OCI-LY7 (cell line): ENCODE measurements around the gene CFAP61. TPM values are rescaled to one million over a fixed set of nuclear protein-coding genes. Genes with fewer than 3 reads are reported as not detected.

Experiments used
- BruUV-seq: library from RNA; stranded (reverse); fragments of 400-500 nt; replicated peaks from 2 replicates; lab custom pipeline; 2021; lab: Mats Ljungman, UMichigan
- CTCF ChIA-PET: fragments of 300-600 bp; sonication (Branson Sonifier 250); formaldehyde crosslinking; loops from one replicate; lab custom pipeline; 2022; ENCODE audit warnings: antibody characterized with exemption; ENCODE audit not compliant: unreplicated experiment; lab: Charles Lee
- POLR2A ChIA-PET: fragments of 300-600 bp; sonication (Branson Sonifier 250); formaldehyde crosslinking; loops from one replicate; lab custom pipeline; 2022; ENCODE audit warnings: antibody characterized with exemption; lab: Charles Lee
- DNase-seq: peaks from one replicate; pipeline ENCODE4 v3.0.0-alpha.2; 2015; ENCODE audit warnings: low spot score
- H2AFZ ChIP-seq: fragments of 200-600 bp; sonication (generic), shearing (Covaris generic); 2 replicates; pipeline ENCODE4 v1.6.1; 2014; ENCODE audit warnings: mild to moderate bottlenecking, antibody characterized with exemption, low read length, moderate library complexity
- H3K27ac ChIP-seq: fragments of 200-600 bp; sonication (generic); 2 replicates; pipeline ENCODE4 v1.5.1; 2014; ENCODE audit warnings: mixed run types, low read depth, mild to moderate bottlenecking, moderate library complexity, low read length, inconsistent platforms; ENCODE audit not compliant: poor library complexity, severe bottlenecking
- H3K36me3 ChIP-seq: fragments of 200-600 bp; sonication (generic); 2 replicates; pipeline ENCODE4 v1.6.1; 2014; ENCODE audit warnings: mild to moderate bottlenecking, antibody characterized with exemption, low read length, moderate library complexity, mixed read lengths; ENCODE audit not compliant: insufficient read depth
- H3K4me1 ChIP-seq: fragments of 200-600 bp; sonication (generic); 2 replicates; pipeline ENCODE4 v1.5.1; 2014; ENCODE audit warnings: mild to moderate bottlenecking, low read length; ENCODE audit not compliant: insufficient read depth, poor library complexity, severe bottlenecking
- H3K4me2 ChIP-seq: fragments of 200-600 bp; sonication (generic); 2 replicates; pipeline ENCODE4 v1.6.1; 2014; ENCODE audit warnings: mild to moderate bottlenecking, low read length
- H3K4me3 ChIP-seq: fragments of 200-600 bp; sonication (generic); 2 replicates; pipeline ENCODE4 v1.5.1; 2014; ENCODE audit warnings: mild to moderate bottlenecking, low read depth, low read length; ENCODE audit not compliant: poor library complexity, severe bottlenecking
- H3K79me2 ChIP-seq: fragments of 200-600 bp; sonication (generic); 2 replicates; pipeline ENCODE4 v1.6.1; 2016; ENCODE audit warnings: low read depth, mild to moderate bottlenecking, low read length, moderate library complexity, mixed read lengths; ENCODE audit not compliant: insufficient read depth
- H3K9me2 ChIP-seq: fragments of 200-600 bp; sonication (generic); 2 replicates; pipeline ENCODE4 v1.6.1; 2016; ENCODE audit warnings: mild to moderate bottlenecking, low read length, mixed read lengths; ENCODE audit not compliant: insufficient read depth
- H3K9me3 ChIP-seq: fragments of 200-600 bp; sonication (generic); 2 replicates; pipeline ENCODE4 v1.6.1; 2014; ENCODE audit warnings: mild to moderate bottlenecking, mixed run types, low read length, mixed read lengths
- H4K20me1 ChIP-seq: fragments of 200-600 bp; sonication (generic); 2 replicates; pipeline ENCODE4 v1.6.1; 2014; ENCODE audit warnings: mild to moderate bottlenecking, antibody characterized with exemption, low read length, moderate library complexity, mixed read lengths; ENCODE audit not compliant: insufficient read depth
- EZH2phosphoT487 ChIP-seq: fragments of 200-600 bp; sonication (generic); IDR thresholded peaks from 2 replicates; pipeline ENCODE4 v1.6.1; 2018; ENCODE audit warnings: low read depth, borderline replicate concordance, mild to moderate bottlenecking, mixed run types, antibody characterized with exemption, low read length, moderate library complexity, mixed read lengths
- intact Hi-C: fragments of 100-400 bp; cut with micrococcal nuclease; formaldehyde crosslinking; loops from one replicate; pipeline ENCODE4 v1.10.0; 2022; ENCODE audit not compliant: unreplicated experiment
- total RNA-seq, 2 experiments: library from RNA; depleted of rRNA in 1 of 2; stranded (reverse); fragments of >200 nt in 1 of 2; shearing (Covaris generic) in 1 of 2; gene quantifications; 2 replicates each; pipeline ENCODE4 v1.2.3, GENCODE V29; 2014 to 2022
- TF ChIP-seq, protein P1 (sequence below): fragments of 200-600 bp; sonication (generic); conservative IDR thresholded peaks from 2 replicates; pipeline ENCODE4 v1.5.1; 2014; ENCODE audit warnings: mild to moderate bottlenecking, antibody characterized with exemption, low read length, moderate library complexity, mixed read lengths

The CFAP61 gene
- total RNA-seq, 2 experiments from 2014 or later, result 0.06 TPM; not detected in 1

DNA sequence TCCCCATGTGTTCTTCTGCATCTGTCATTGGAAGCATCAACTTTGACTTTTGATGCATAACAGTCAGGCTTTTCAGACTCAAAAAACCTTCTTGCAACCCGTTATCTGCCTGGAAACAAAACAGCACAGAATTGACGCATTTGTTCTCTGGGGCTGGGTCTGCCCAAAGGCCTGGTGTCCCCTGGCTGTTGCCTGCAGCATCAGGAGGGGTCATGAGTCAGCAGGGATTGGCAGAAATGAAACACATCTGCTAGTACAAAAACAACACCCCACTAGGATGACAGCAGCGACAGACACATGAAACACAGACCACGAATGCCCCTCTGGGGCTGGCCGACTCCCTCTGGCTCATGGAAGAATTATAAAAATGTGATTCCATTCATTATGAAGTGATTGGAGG is 158.0 kb downstream of the CFAP61 start:
- intact Hi-C loops, result no loop called here
- H3K36me3 ChIP-seq, result no peaks in the 10 kb centered on the region
- no peaks in the 10 kb centered on the region for H3K4me1 ChIP-seq
- TF ChIP-seq EZH2phosphoT487, result no peak
- TF ChIP-seq, protein P1, sequence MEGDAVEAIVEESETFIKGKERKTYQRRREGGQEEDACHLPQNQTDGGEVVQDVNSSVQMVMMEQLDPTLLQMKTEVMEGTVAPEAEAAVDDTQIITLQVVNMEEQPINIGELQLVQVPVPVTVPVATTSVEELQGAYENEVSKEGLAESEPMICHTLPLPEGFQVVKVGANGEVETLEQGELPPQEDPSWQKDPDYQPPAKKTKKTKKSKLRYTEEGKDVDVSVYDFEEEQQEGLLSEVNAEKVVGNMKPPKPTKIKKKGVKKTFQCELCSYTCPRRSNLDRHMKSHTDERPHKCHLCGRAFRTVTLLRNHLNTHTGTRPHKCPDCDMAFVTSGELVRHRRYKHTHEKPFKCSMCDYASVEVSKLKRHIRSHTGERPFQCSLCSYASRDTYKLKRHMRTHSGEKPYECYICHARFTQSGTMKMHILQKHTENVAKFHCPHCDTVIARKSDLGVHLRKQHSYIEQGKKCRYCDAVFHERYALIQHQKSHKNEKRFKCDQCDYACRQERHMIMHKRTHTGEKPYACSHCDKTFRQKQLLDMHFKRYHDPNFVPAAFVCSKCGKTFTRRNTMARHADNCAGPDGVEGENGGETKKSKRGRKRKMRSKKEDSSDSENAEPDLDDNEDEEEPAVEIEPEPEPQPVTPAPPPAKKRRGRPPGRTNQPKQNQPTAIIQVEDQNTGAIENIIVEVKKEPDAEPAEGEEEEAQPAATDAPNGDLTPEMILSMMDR, result no peak
- no TSS peak for BruUV-seq
- H3K27ac ChIP-seq, result no peak overlapping the region
- H3K4me3 ChIP-seq, result no peak overlapping the region
- H4K20me1 ChIP-seq, result no peaks in the 10 kb centered on the region
- no peak overlapping the region for H2AFZ ChIP-seq
- CTCF ChIA-PET, result no interaction called here
- no peaks in the 10 kb centered on the region for H3K9me2 ChIP-seq
- no peak overlapping the region for H3K4me2 ChIP-seq
- POLR2A ChIA-PET, result no interaction called here
- DNase-seq, result no peak
- H3K79me2 ChIP-seq, result no peaks in the 10 kb centered on the region
- H3K9me3 ChIP-seq, result no peaks in the 10 kb centered on the region

DNA sequence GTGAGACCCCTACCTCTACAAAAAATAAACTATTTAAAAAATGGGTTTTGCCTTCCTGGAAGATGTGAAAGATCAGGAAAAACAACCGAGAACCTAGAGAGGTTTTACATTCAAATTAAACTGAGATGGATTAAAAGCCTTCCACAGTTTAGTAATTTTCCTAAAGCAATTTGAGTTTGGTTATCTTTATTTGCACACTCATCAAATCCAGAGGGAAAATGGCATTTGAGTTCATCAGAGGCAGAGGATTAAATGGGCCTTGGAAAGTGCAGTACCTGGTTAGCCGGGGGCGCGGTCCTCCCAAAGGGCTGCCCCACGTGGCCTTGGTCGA is 158.6 kb downstream of the CFAP61 start:
- Histone ChIP-seq H2AFZ (no peak overlapping the region), H3K4me1 (no peaks in the 10 kb centered on the region), H3K4me3 (no peak overlapping the region), H3K27ac (no peak overlapping the region), H4K20me1 (no peaks in the 10 kb centered on the region), H3K4me2 (no peak overlapping the region), H3K9me3 (no peaks in the 10 kb centered on the region), H3K79me2 (no peaks in the 10 kb centered on the region), H3K9me2 (no peaks in the 10 kb centered on the region), H3K36me3 (no peaks in the 10 kb centered on the region)
- ChIA-PET CTCF (no interaction called here), POLR2A (no interaction called here)
- DNase-seq, result no peak
- no peak for TF ChIP-seq EZH2phosphoT487
- TF ChIP-seq, protein P1, result no peak
- no TSS peak for BruUV-seq
- intact Hi-C loops, result no loop called here

DNA sequence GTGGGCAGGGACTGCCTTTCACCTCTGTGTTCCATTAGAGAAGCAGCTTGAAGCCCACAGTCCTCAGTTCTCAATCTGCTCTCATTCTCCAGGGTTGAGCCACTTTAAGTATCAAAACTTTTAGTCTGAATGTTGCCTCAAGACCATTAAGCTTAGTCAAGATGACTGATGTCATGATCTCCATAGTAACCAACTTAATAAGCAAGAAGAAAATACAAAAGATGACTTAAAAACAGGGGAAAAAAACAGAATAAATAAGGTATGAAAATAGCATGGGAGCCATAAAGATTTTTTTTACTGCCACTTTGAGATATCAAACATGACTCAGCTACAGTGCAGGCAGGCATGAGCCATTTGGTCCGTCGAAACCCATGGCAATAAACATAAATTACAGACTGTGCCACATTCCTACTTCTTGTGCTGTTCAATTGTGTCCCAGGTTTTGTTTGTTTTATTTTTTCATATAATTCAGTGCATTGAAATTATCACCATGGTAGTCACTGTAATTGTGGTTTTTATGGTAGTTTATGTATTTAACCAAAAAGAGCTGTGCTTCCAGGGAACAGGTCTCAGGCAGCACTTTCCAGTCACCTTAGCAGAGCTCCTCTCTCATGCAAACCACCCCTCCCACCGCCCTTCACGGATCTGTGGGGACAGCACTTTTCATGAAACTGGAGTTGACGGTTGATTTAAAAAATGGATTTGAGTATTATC is 159.1 kb downstream of the CFAP61 start:
- Histone ChIP-seq H3K36me3 (no peaks in the 10 kb centered on the region), H3K27ac (no peak overlapping the region), H3K79me2 (no peaks in the 10 kb centered on the region), H3K4me1 (no peaks in the 10 kb centered on the region), H3K9me2 (no peaks in the 10 kb centered on the region), H3K9me3 (no peaks in the 10 kb centered on the region), H3K4me3 (no peak overlapping the region), H3K4me2 (no peak overlapping the region), H2AFZ (no peak overlapping the region), H4K20me1 (no peaks in the 10 kb centered on the region)
- CTCF ChIA-PET, result no interaction called here
- DNase-seq, result no peak
- no TSS peak for BruUV-seq
- POLR2A ChIA-PET, result interaction anchor here (0.5 kb wide), 1 partner anchor 335 kb away, joined by 3 read pairs; no protein-coding TSS in a partner anchor
- intact Hi-C loops, result no loop called here
- TF ChIP-seq, protein P1, result no peak
- no peak for TF ChIP-seq EZH2phosphoT487
